GM18526 (cell line): ENCODE data around the gene RSRC2.

Source experiments
- POLR2A ChIP-seq: IDR thresholded peaks from 3 replicates; pipeline ENCODE4 v1.6.1; 2011; ENCODE audit not compliant: insufficient read length; ENCODE audit errors: extremely low read depth

RSRC2 gene

GRCh38 chr12:122523846-122524718, 2.7 kb downstream of the RSRC2 start:
- no peak for TF ChIP-seq POLR2A

- no peak for TF ChIP-seq POLR2A
Measured at GRCh38 chr12:122523280-122523679, 3.5 kb downstream of the RSRC2 start.

- no peak for TF ChIP-seq POLR2A
Measured at GRCh38 chr12:122520676-122521075, 6.1 kb downstream of the RSRC2 start.

- no peak for TF ChIP-seq POLR2A
Measured at GRCh38 chr12:122519418-122519817, 7.3 kb downstream of the RSRC2 start.

- TF ChIP-seq POLR2A: no peak
Measured at GRCh38 chr12:122518908-122519307, 7.8 kb downstream of the RSRC2 start.

GRCh38 chr12:122517877-122518276, 8.9 kb downstream of the RSRC2 start:
- no peak for TF ChIP-seq POLR2A

- no peak for TF ChIP-seq POLR2A
Measured at GRCh38 chr12:122516544-122517361, 10.0 kb downstream of the RSRC2 start.

- no peak for TF ChIP-seq POLR2A
Measured at GRCh38 chr12:122515275-122515674, 11.5 kb downstream of the RSRC2 start.

- TF ChIP-seq POLR2A: no peak
Measured at GRCh38 chr12:122513660-122514059, 13.1 kb downstream of the RSRC2 start.

- TF ChIP-seq POLR2A: no peak
Measured at GRCh38 chr12:122508163-122508562, 18.6 kb downstream of the RSRC2 start.

GRCh38 chr12:122506393-122506938, 20.3 kb downstream of the RSRC2 start:
- no peak for TF ChIP-seq POLR2A

GRCh38 chr12:122505419-122506051, 21.2 kb downstream of the RSRC2 start:
- no peak for TF ChIP-seq POLR2A

- no peak for TF ChIP-seq POLR2A
Measured at GRCh38 chr12:122503783-122504590, 22.7 kb downstream of the RSRC2 start.

GRCh38 chr12:122503147-122503751, 23.5 kb downstream of the RSRC2 start:
- TF ChIP-seq POLR2A: no peak

GRCh38 chr12:122501489-122501989, 25.2 kb downstream of the RSRC2 start:
- no peak for TF ChIP-seq POLR2A
